ENCODE data around the gene TMEM108.

DNA sequence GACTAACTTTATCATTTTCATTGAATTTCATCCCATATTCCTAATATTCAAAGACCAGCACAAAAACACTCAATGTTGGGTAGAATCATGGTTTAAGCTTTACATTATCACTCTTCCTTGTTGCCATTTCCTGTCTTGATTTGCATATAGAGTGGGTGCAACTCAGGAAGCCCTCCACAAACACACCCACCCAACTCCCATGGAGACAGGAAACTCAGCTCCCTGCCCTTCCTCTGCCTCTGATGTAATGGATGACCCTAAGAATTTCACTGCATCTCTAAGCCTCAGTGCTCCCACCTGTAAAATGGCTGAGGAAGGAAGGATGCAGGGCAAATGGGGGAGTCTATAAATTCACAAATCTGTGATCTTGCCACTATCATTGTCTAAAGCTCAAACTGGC lies 263.5 kb downstream of the TMEM108 start:
- TF ChIP-seq EP300 (IDR thresholded peaks at IDR 0.05): no peak
- TF ChIP-seq POLR2A (IDR thresholded peaks at IDR 0.05): no peak
- TF ChIP-seq, protein P1, sequence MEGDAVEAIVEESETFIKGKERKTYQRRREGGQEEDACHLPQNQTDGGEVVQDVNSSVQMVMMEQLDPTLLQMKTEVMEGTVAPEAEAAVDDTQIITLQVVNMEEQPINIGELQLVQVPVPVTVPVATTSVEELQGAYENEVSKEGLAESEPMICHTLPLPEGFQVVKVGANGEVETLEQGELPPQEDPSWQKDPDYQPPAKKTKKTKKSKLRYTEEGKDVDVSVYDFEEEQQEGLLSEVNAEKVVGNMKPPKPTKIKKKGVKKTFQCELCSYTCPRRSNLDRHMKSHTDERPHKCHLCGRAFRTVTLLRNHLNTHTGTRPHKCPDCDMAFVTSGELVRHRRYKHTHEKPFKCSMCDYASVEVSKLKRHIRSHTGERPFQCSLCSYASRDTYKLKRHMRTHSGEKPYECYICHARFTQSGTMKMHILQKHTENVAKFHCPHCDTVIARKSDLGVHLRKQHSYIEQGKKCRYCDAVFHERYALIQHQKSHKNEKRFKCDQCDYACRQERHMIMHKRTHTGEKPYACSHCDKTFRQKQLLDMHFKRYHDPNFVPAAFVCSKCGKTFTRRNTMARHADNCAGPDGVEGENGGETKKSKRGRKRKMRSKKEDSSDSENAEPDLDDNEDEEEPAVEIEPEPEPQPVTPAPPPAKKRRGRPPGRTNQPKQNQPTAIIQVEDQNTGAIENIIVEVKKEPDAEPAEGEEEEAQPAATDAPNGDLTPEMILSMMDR (IDR thresholded peaks at IDR 0.05): no peak
